IMR-90 (cell line): Measurements from ENCODE around the gene ZBTB25. TPM values are rescaled to one million over a fixed set of nuclear protein-coding genes. Genes with fewer than 3 reads are reported as not detected.

Source experiments
- ATAC-seq: fragments of 200-7000 bp; cut with Tn5 transposase; 2 replicates; pipeline ENCODE4 v1.9.1; 2020; ENCODE audit warnings: low read depth, mild to moderate bottlenecking, moderate library complexity
- BruUV-seq: library from RNA; stranded (reverse); fragments of 400-500 nt; replicated peaks from 2 replicates; lab custom pipeline; 2021; lab: Mats Ljungman, UMichigan
- CTCF ChIA-PET: fragments of 300-600 bp; formaldehyde crosslinking; extraction: SDS; loops from one replicate; lab custom pipeline; 2021; ENCODE audit warnings: antibody characterized with exemption; lab: Yijun Ruan, JAX
- POLR2A ChIA-PET: fragments of 300-600 bp; sonication (Branson Sonifier 250); formaldehyde crosslinking; loops from one replicate; lab custom pipeline; 2022; ENCODE audit warnings: antibody characterized with exemption; ENCODE audit not compliant: unreplicated experiment; lab: Charles Lee
- DNase-seq: peaks from one replicate; pipeline ENCODE4 v3.0.0; 2013
- H2AFZ ChIP-seq: replicated peaks from 2 replicates; pipeline ENCODE3; 2013; ENCODE audit warnings: low read length, mild to moderate bottlenecking; ENCODE audit not compliant: poor library complexity
- H2AK5ac ChIP-seq: 2 replicates; pipeline ENCODE4 v1.6.1; 2013; ENCODE audit warnings: low read depth, low read length, inconsistent platforms
- H2AK9ac ChIP-seq: replicated peaks from 2 replicates; pipeline ENCODE3; 2013; ENCODE audit warnings: mild to moderate bottlenecking, low read depth, low read length, moderate library complexity; ENCODE audit not compliant: poor library complexity
- H2BK120ac ChIP-seq: 2 replicates; pipeline ENCODE4 v1.6.1; 2013; ENCODE audit warnings: low read depth, low read length, inconsistent platforms
- H2BK15ac ChIP-seq: 3 replicates; pipeline ENCODE4 v1.6.1; 2013; ENCODE audit warnings: low read depth, low read length, inconsistent platforms
- H2BK20ac ChIP-seq: 2 replicates; pipeline ENCODE4 v1.6.1; 2013; ENCODE audit warnings: low read depth, mild to moderate bottlenecking, inconsistent platforms, low read length, moderate library complexity
- H2BK5ac ChIP-seq: 2 replicates; pipeline ENCODE4 v1.6.1; 2013; ENCODE audit warnings: mild to moderate bottlenecking, low read depth, low read length, inconsistent platforms; ENCODE audit not compliant: poor library complexity, severe bottlenecking
- H3K14ac ChIP-seq: replicated peaks from 2 replicates; pipeline ENCODE4 v1.6.1; 2013; ENCODE audit warnings: low read depth, low read length, inconsistent platforms
- H3K18ac ChIP-seq: 2 replicates; pipeline ENCODE4 v1.6.1; 2013; ENCODE audit warnings: low read depth, low read length, control low read depth
- H3K23ac ChIP-seq: 2 replicates; pipeline ENCODE4 v1.6.1; 2013; ENCODE audit warnings: low read depth, low read length, inconsistent platforms
- H3K27ac ChIP-seq: 2 replicates; pipeline ENCODE4 v1.5.1; 2013; ENCODE audit warnings: mild to moderate bottlenecking, control low read depth, low read length; ENCODE audit not compliant: insufficient read depth
- H3K27me3 ChIP-seq: 2 replicates; pipeline ENCODE4 v1.6.1; 2013; ENCODE audit warnings: low read length; ENCODE audit not compliant: control insufficient read depth, insufficient read depth
- H3K36me3 ChIP-seq: 2 replicates; pipeline ENCODE4 v1.6.1; 2013; ENCODE audit warnings: low read length, mixed read lengths; ENCODE audit not compliant: control insufficient read depth, insufficient read depth
- H3K4ac ChIP-seq: 2 replicates; pipeline ENCODE4 v1.6.1; 2013; ENCODE audit warnings: low read depth, low read length, inconsistent platforms
- H3K4me1 ChIP-seq: 2 replicates; pipeline ENCODE4 v1.6.1; 2013; ENCODE audit warnings: low read length, mixed read lengths; ENCODE audit not compliant: control insufficient read depth, insufficient read depth
- H3K4me2 ChIP-seq: 2 replicates; pipeline ENCODE4 v1.6.1; 2013; ENCODE audit warnings: low read depth, mild to moderate bottlenecking, control low read depth, low read length, moderate library complexity
- H3K4me3 ChIP-seq: 2 replicates; pipeline ENCODE4 v1.5.1; 2013; ENCODE audit warnings: low read depth, mild to moderate bottlenecking, control low read depth, low read length, moderate library complexity; ENCODE audit not compliant: insufficient read depth
- H3K56ac ChIP-seq: 2 replicates; pipeline ENCODE4 v1.6.1; 2013; ENCODE audit warnings: low read length, inconsistent platforms; ENCODE audit not compliant: insufficient read depth; ENCODE audit errors: extremely low read depth
- H3K79me1 ChIP-seq, 2 experiments: 2 replicates each; pipeline ENCODE4 v1.6.1; 2013; ENCODE audit warnings: low read length in 2 of 2, inconsistent platforms in 1 of 2, low read depth in 1 of 2
- H3K9ac ChIP-seq: 2 replicates; pipeline ENCODE4 v1.6.1; 2013; ENCODE audit warnings: low read depth, low read length, control low read depth
- H3K9me1 ChIP-seq: 2 replicates; pipeline ENCODE4 v1.6.1; 2013; ENCODE audit warnings: low read length, inconsistent platforms; ENCODE audit not compliant: insufficient read depth
- H3K9me3 ChIP-seq: 2 replicates; pipeline ENCODE4 v1.6.1; 2013; ENCODE audit warnings: low read length; ENCODE audit not compliant: control insufficient read depth, insufficient read depth
- H4K20me1 ChIP-seq: 2 replicates; pipeline ENCODE4 v1.6.1; 2013; ENCODE audit warnings: low read length, inconsistent platforms; ENCODE audit not compliant: insufficient read depth
- H4K5ac ChIP-seq: 2 replicates; pipeline ENCODE4 v1.6.1; 2013; ENCODE audit warnings: mild to moderate bottlenecking, low read depth, low read length, control low read depth
- H4K8ac ChIP-seq, 2 experiments: 2 replicates each; pipeline ENCODE4 v1.6.1; 2013; ENCODE audit warnings: low read depth in 2 of 2, low read length in 2 of 2, control low read depth in 1 of 2, inconsistent platforms in 1 of 2
- H4K91ac ChIP-seq: 2 replicates; pipeline ENCODE4 v1.6.1; 2013; ENCODE audit warnings: low read depth, low read length, inconsistent platforms; ENCODE audit not compliant: insufficient read depth
- CEBPB ChIP-seq: IDR thresholded peaks from 2 replicates; pipeline ENCODE4 v1.6.1; 2012; ENCODE audit warnings: low read depth, low read length, improper control_type of control experiment
- CHD1 ChIP-seq: IDR thresholded peaks from 2 replicates; pipeline ENCODE4 v1.6.1; 2012; ENCODE audit warnings: low read depth, low read length, improper control_type of control experiment
- FOS ChIP-seq: fragments of 150-350 bp; IDR thresholded peaks from 2 replicates; pipeline ENCODE4 v1.6.1; 2016; ENCODE audit warnings: low read depth, low read length
- MAFK ChIP-seq: IDR thresholded peaks from 2 replicates; pipeline ENCODE4 v1.6.1; 2012; ENCODE audit warnings: low read depth, low read length, improper control_type of control experiment
- MAZ ChIP-seq: IDR thresholded peaks from 2 replicates; pipeline ENCODE4 v1.6.1; 2012; ENCODE audit warnings: low read depth, mild to moderate bottlenecking, low read length, improper control_type of control experiment, moderate library complexity, borderline replicate concordance
- POLR2A ChIP-seq: IDR thresholded peaks from 2 replicates; pipeline ENCODE4 v1.6.1; 2012; ENCODE audit warnings: mild to moderate bottlenecking, low read depth, low read length
- RCOR1 ChIP-seq: IDR thresholded peaks from 2 replicates; pipeline ENCODE4 v1.6.1; 2012; ENCODE audit warnings: mild to moderate bottlenecking, low read length, improper control_type of control experiment; ENCODE audit not compliant: insufficient replicate concordance
- RFX5 ChIP-seq: IDR thresholded peaks from 2 replicates; pipeline ENCODE4 v1.8.0; 2012; ENCODE audit warnings: low read depth, mild to moderate bottlenecking, low read length, moderate library complexity
- SMC3 ChIP-seq: fragments of 150-350 bp; IDR thresholded peaks from 2 replicates; pipeline ENCODE4 v1.6.1; 2016; ENCODE audit warnings: low read depth, mild to moderate bottlenecking, antibody characterized with exemption, low read length, moderate library complexity
- USF2 ChIP-seq: fragments of 150-350 bp; IDR thresholded peaks from 2 replicates; pipeline ENCODE4 v1.6.1; 2017; ENCODE audit warnings: mild to moderate bottlenecking, antibody characterized with exemption, low read length, low read depth
- WGBS, 2 experiments: methylation state at CpG; one replicate each; pipeline versions ENCODE4 v1.1.5 to v1.1.7; 2013; ENCODE audit warnings: missing lambda C conversion rate in 2 of 2; ENCODE audit not compliant: insufficient read length in 1 of 2; ENCODE audit errors: extremely low coverage in 2 of 2; 5-methylcytosine and 5-hydroxymethylcytosine counted together
- dilution Hi-C: fragments of 300-500 bp; cut with HindIII; formaldehyde crosslinking; loops from one replicate; pipeline ENCODE4 v1.14.3; 2018; ENCODE audit warnings: low sequenced_read_pairs; ENCODE audit not compliant: unreplicated experiment
- in situ Hi-C: fragments of 300-500 bp; cut with MboI; formaldehyde crosslinking; loops from 3 replicates; pipeline ENCODE4 v1.14.3; 2019; ENCODE audit warnings: low sequenced_read_pairs, inconsistent platforms, mixed read lengths
- intact Hi-C: fragments of 100-400 bp; cut with micrococcal nuclease; formaldehyde crosslinking; loops from 2 replicates; pipeline ENCODE4 v1.10.0; 2022
- polyA plus RNA-seq, 3 experiments: library from polyadenylated mRNA; depleted of rRNA; stranded (reverse); fragments of >200 nt; gene quantifications; 2 replicates each; pipeline ENCODE4 v1.2.3, GENCODE V29; 2012; ENCODE audit warnings: low replicate concordance in 1 of 3
- total RNA-seq: library from RNA; depleted of rRNA; stranded (reverse); fragments of >200 nt; gene quantifications from 2 replicates; pipeline ENCODE4 v1.2.3, GENCODE V29; 2012

Gene ZBTB25
- total and polyA plus RNA-seq, 2 of the 4 experiments (the other 2 are of a cell fraction), result 4.4 to 6.6 TPM

GRCh38 chr14:64476438-64476837, 27.2 kb downstream of the ZBTB25 start:
- WGBS, 2 experiments, result 95% methylated on average over 4 of the region's 8 CpGs; no CpG with 5 or more reads in 1 of the 2 experiments
- dilution Hi-C loops, result no loop called here
- H2BK5ac ChIP-seq, result no peak overlapping the region
- H2AK5ac ChIP-seq, result no peak overlapping the region
- no peak overlapping the region for H3K23ac ChIP-seq
- BruUV-seq, result no TSS peak
- no peak overlapping the region for H4K91ac ChIP-seq
- no peak overlapping the region for H3K4me2 ChIP-seq
- H3K9me3 ChIP-seq, result no peaks in the 10 kb centered on the region
- intact Hi-C loops, result no loop called here
- H3K14ac ChIP-seq, result no peak overlapping the region
- H3K27me3 ChIP-seq, result no peaks in the 10 kb centered on the region
- no peak overlapping the region for H3K4ac ChIP-seq
- H2BK120ac ChIP-seq, result no peak overlapping the region
- H3K4me3 ChIP-seq, result no peak overlapping the region
- H3K9me1 ChIP-seq, result no peaks in the 10 kb centered on the region
- CTCF ChIA-PET, result no interaction called here
- H3K56ac ChIP-seq, result no peak overlapping the region
- no peak overlapping the region for H2AFZ ChIP-seq
- H4K20me1 ChIP-seq, result no peaks in the 10 kb centered on the region
- POLR2A ChIA-PET, result no interaction called here
- DNase-seq, result no peak
- 0 out of 2 replicates have a peak, but pooled peaks cover 1% of the 10 kb centered on the region for H3K36me3 ChIP-seq
- no peak for ATAC-seq
- H2BK15ac ChIP-seq, result no peak overlapping the region
- H2AK9ac ChIP-seq, result no peak overlapping the region
- in situ Hi-C loops, result loop anchor here (25.0 kb wide), 1 partner anchor 464 kb away; no protein-coding TSS in a partner anchor
- no peak overlapping the region for H3K9ac ChIP-seq
- no peaks in the 10 kb centered on the region for H3K4me1 ChIP-seq
- no peak overlapping the region for H2BK20ac ChIP-seq
- H3K79me1 ChIP-seq, result 0 out of 4 replicates have a peak, but pooled peaks cover 0 to 2% of the 10 kb centered on the region in 2 experiments
- H3K27ac ChIP-seq, result no peak overlapping the region
- no peak overlapping the region for H3K18ac ChIP-seq
- no peak overlapping the region for H4K8ac ChIP-seq
- TF ChIP-seq MAZ (no peak), POLR2A (no peak), CHD1 (no peak), FOS (no peak), USF2 (no peak), RCOR1 (no peak), SMC3 (no peak), CEBPB (no peak), RFX5 (no peak), MAFK (no peak)
- H4K5ac ChIP-seq, result no peak overlapping the region
